Spleen (tissue), 3 donors: ENCODE data around the gene CMTM8.

ENCODE experiments used
- POLR2A ChIP-seq, 3 donors: fragments of 450-650 bp; IDR thresholded peaks; one replicate each; pipeline ENCODE4 v1.5.1; 2017; ENCODE audit warnings: antibody characterized with exemption in 3 of 3, mild to moderate bottlenecking in 1 of 3
- POLR2AphosphoS5 ChIP-seq, 3 donors: sonication (generic); formaldehyde crosslinking; IDR thresholded peaks; one replicate each; pipeline ENCODE4 v1.5.1; 2017; ENCODE audit warnings: antibody characterized with exemption in 3 of 3

DNA sequence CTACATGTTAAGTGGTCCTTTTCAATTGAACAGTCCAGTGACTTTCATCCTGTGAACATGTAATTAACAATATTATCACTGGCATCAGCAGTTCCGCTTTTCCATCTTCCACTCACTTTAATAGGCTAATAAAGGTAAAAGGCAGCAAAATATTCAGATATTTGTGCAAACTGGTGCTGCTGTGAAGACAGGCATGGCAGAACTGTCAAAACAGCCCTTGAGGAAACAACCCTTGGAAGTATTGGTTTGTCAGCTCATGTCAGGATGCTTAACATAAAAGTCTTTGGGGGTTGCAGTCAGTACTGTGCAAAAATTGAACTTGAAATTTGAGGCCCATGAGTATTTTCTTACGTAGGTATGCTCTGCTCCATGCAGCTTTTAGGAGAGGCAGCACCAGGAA lies 81.1 kb downstream of the CMTM8 start:
- TF ChIP-seq POLR2AphosphoS5 (IDR thresholded peaks at IDR 0.05) (no peak), POLR2A (IDR thresholded peaks at IDR 0.05) (no peak)
